ENCODE data around the gene UBXN4.
"Not testable (repeated sequence)": the region's sequence is repeated elsewhere in the genome, so short reads cannot be mapped to it uniquely, and the experiment has no call there.

DNA sequence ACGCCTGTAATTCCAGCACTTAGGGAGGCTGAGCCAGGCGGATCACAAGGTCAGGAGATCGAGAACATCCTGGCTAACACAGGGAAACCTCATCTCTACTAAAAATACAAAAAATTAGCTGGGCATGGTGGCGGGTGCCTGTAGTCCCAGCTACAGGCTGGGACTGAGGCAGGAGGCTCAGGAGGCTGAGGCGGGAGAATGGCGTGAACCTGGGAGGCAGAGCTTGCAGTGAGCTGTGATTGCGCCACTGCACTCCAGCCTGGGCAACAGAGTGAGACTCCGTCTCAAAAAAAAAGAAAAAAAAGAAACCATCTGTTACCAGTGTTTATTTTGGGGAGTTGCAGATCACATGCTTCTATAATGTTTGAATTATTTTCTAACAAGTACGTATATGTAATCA, 26.6 kb upstream of the UBXN4 start:
- not testable (repeated sequence) for TF ChIP-seq POLR2A (IDR thresholded peaks at IDR 0.05; ENCODE audit: low read depth, low read length); TAF1 (IDR thresholded peaks at IDR 0.05; ENCODE audit: borderline replicate concordance, low read depth, low read length)
